ENCODE measurements around the gene HEXD.

DNA sequence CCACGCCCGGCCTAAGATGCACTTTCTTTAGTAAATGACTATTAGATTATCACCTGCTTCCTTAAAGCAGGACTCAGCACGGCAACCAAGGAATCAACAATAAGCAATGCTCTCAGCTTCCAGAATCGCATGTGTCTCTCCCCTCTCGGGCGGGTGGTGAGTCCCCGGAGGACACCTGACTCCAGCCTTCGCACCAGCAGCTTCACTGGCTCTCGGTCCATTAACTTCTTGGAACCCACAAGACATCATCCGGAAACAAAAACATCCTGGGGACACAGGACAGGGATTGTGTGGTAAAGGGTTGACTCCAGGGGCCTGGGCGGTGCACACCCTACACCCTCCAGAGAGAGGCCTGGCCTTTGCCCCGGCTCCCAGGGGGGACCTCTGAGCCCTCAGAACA lies 23.9 kb upstream of the HEXD start:
- no peak for TF ChIP-seq CTCF (IDR thresholded peaks at IDR 0.05)
- TF ChIP-seq POLR2A (IDR thresholded peaks at IDR 0.05; ENCODE audit: low read depth): no peak
- no peak for TF ChIP-seq POLR2AphosphoS5 (IDR thresholded peaks at IDR 0.05)

Data from esophagus muscularis mucosa (tissue), 3 donors.